ENCODE measurements around the gene SERP1.

- no peak for TF ChIP-seq HDGF (IDR thresholded peaks at IDR 0.05; ENCODE audit: borderline replicate concordance)
- no peak for TF ChIP-seq LEF1 (IDR thresholded peaks at IDR 0.05; ENCODE audit: borderline replicate concordance)
- no peak for TF ChIP-seq FOXK2 (IDR thresholded peaks at IDR 0.05)
- no peak for TF ChIP-seq SUZ12 (IDR thresholded peaks at IDR 0.05)
- TF ChIP-seq NFRKB (IDR thresholded peaks at IDR 0.05) = no peak
- TF ChIP-seq, protein P1, sequence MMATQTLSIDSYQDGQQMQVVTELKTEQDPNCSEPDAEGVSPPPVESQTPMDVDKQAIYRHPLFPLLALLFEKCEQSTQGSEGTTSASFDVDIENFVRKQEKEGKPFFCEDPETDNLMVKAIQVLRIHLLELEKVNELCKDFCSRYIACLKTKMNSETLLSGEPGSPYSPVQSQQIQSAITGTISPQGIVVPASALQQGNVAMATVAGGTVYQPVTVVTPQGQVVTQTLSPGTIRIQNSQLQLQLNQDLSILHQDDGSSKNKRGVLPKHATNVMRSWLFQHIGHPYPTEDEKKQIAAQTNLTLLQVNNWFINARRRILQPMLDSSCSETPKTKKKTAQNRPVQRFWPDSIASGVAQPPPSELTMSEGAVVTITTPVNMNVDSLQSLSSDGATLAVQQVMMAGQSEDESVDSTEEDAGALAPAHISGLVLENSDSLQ (IDR thresholded peaks at IDR 0.05) = no peak
- no peak for TF ChIP-seq BHLHE40 (IDR thresholded peaks at IDR 0.05; ENCODE audit: borderline replicate concordance)
- TF ChIP-seq L3MBTL2 (conservative IDR thresholded peaks at IDR 0.05) = no peak
Observed at GRCh38 chr3:150527464-150528255, 18.6 kb downstream of the SERP1 start.
